ENCODE results near the gene ITM2B.
"Not testable (repeated sequence)": the region's sequence is repeated elsewhere in the genome, so short reads cannot be mapped to it uniquely, and the experiment has no call there.

The ITM2B gene

DNA sequence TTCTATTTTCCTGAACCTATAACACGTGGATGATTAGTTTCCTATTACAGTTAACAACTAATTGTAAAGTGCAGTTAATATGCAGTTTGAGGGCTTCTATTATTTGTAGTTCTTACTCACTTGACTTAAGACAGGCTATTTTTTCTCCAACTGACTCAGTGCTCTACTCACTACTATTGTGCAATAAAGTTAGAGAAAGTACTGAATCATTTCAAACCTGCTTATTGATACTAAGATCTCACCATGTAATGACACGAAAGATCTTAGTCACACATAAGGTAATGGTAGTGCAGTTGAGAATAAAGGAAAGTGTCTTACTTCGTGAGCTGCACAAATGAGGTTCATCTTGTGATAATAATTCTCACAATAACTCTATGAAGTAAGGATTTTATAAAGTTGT, 22.8 kb upstream of the ITM2B start:
- no peak overlapping the region for H4K5ac ChIP-seq (ENCODE audit: low read length)
- no CpG with 5 or more reads among the region's 3 CpGs for WGBS (ENCODE audit: extremely low coverage, insufficient coverage, low lambda C conversion rate)
- no peak overlapping the region for H3K9ac ChIP-seq (ENCODE audit: low read length)
- H3K27me3 ChIP-seq (ENCODE audit: insufficient read depth, low read length, poor library complexity): no peaks in the 10 kb centered on the region
- no peaks in the 10 kb centered on the region for H3K4me1 ChIP-seq (ENCODE audit: control insufficient read depth, low read depth, low read length)
- no peak overlapping the region for H2AK5ac ChIP-seq (ENCODE audit: low read length)
- H3K79me2 ChIP-seq (ENCODE audit: control insufficient read depth, insufficient read depth, low read length): no peaks in the 10 kb centered on the region
- H3K56ac ChIP-seq (ENCODE audit: low read length): no peak overlapping the region
- H3K23ac ChIP-seq (ENCODE audit: low read length): no peak overlapping the region
- no peaks in the 10 kb centered on the region for H3K79me1 ChIP-seq (ENCODE audit: low read length)
- no peak overlapping the region for H4K8ac ChIP-seq (ENCODE audit: low read depth, low read length)
- H2BK120ac ChIP-seq (ENCODE audit: low read depth, low read length): no peak overlapping the region
- no peak overlapping the region for H3K4ac ChIP-seq (ENCODE audit: low read depth, low read length)
- no peak overlapping the region for H2BK15ac ChIP-seq (replicated peaks; ENCODE audit: low read depth)
- H2BK5ac ChIP-seq (ENCODE audit: low read length): no peak overlapping the region
- DNase-seq: no peak
- H3K36me3 ChIP-seq (ENCODE audit: control insufficient read depth, insufficient read depth, low read length): no peaks in the 10 kb centered on the region
- no peak overlapping the region for H3K4me2 ChIP-seq (ENCODE audit: low read length)
- H3K18ac ChIP-seq (ENCODE audit: low read length): no peak overlapping the region
- H3K4me3 ChIP-seq (ENCODE audit: low read length): no peak overlapping the region
- H3K27ac ChIP-seq (ENCODE audit: low read depth, low read length): no peak overlapping the region

GRCh38 chr13:48214519-48215121, 18.4 kb upstream of the ITM2B start:
- H2BK5ac ChIP-seq (ENCODE audit: low read length): no peak overlapping the region
- H2BK120ac ChIP-seq (ENCODE audit: low read depth, low read length): no peak overlapping the region
- no peak overlapping the region for H2AK5ac ChIP-seq (ENCODE audit: low read length)
- no peaks in the 10 kb centered on the region for H3K79me1 ChIP-seq (ENCODE audit: low read length)
- no peak overlapping the region for H2BK15ac ChIP-seq (replicated peaks; ENCODE audit: low read depth)
- no peak overlapping the region for H3K4me2 ChIP-seq (ENCODE audit: low read length)
- no peak for DNase-seq
- H4K8ac ChIP-seq (ENCODE audit: low read depth, low read length): no peak overlapping the region
- no peak overlapping the region for H3K27ac ChIP-seq (ENCODE audit: low read depth, low read length)
- H3K79me2 ChIP-seq (ENCODE audit: control insufficient read depth, insufficient read depth, low read length): no peaks in the 10 kb centered on the region
- H3K18ac ChIP-seq (ENCODE audit: low read length): no peak overlapping the region
- H3K4me3 ChIP-seq (ENCODE audit: low read length): no peak overlapping the region
- no CpG with 5 or more reads among the region's 1 CpG for WGBS (ENCODE audit: extremely low coverage, insufficient coverage, low lambda C conversion rate)
- no peak overlapping the region for H3K23ac ChIP-seq (ENCODE audit: low read length)
- H3K36me3 ChIP-seq (ENCODE audit: control insufficient read depth, insufficient read depth, low read length): no peaks in the 10 kb centered on the region
- no peaks in the 10 kb centered on the region for H3K4me1 ChIP-seq (ENCODE audit: control insufficient read depth, low read depth, low read length)
- no peaks in the 10 kb centered on the region for H3K27me3 ChIP-seq (ENCODE audit: insufficient read depth, low read length, poor library complexity)
- no peak overlapping the region for H3K4ac ChIP-seq (ENCODE audit: low read depth, low read length)
- no peak overlapping the region for H4K5ac ChIP-seq (ENCODE audit: low read length)
- no peak overlapping the region for H3K9ac ChIP-seq (ENCODE audit: low read length)
- H3K56ac ChIP-seq (ENCODE audit: low read length): no peak overlapping the region

- WGBS (ENCODE audit: extremely low coverage, insufficient coverage, low lambda C conversion rate): no CpG with 5 or more reads among the region's 1 CpG
Observed at GRCh38 chr13:48215511-48216203, 17.3 kb upstream of the ITM2B start.

GRCh38 chr13:48216204-48216711, 16.7 kb upstream of the ITM2B start:
- H3K27me3 ChIP-seq (ENCODE audit: insufficient read depth, low read length, poor library complexity): no peaks in the 10 kb centered on the region
- no peak overlapping the region for H2BK120ac ChIP-seq (ENCODE audit: low read depth, low read length)
- no peaks in the 10 kb centered on the region for H3K36me3 ChIP-seq (ENCODE audit: control insufficient read depth, insufficient read depth, low read length)
- WGBS (ENCODE audit: extremely low coverage, insufficient coverage, low lambda C conversion rate): no CpG with 5 or more reads among the region's 2 CpGs
- H3K4me2 ChIP-seq (ENCODE audit: low read length): no peak overlapping the region
- no peak overlapping the region for H3K18ac ChIP-seq (ENCODE audit: low read length)
- H4K5ac ChIP-seq (ENCODE audit: low read length): no peak overlapping the region
- no peak overlapping the region for H3K56ac ChIP-seq (ENCODE audit: low read length)
- H3K79me2 ChIP-seq (ENCODE audit: control insufficient read depth, insufficient read depth, low read length): no peaks in the 10 kb centered on the region
- no peaks in the 10 kb centered on the region for H3K4me1 ChIP-seq (ENCODE audit: control insufficient read depth, low read depth, low read length)
- H2BK15ac ChIP-seq (replicated peaks; ENCODE audit: low read depth): no peak overlapping the region
- no peaks in the 10 kb centered on the region for H3K79me1 ChIP-seq (ENCODE audit: low read length)
- H2AK5ac ChIP-seq (ENCODE audit: low read length): no peak overlapping the region
- H2BK5ac ChIP-seq (ENCODE audit: low read length): no peak overlapping the region
- no peak overlapping the region for H3K4me3 ChIP-seq (ENCODE audit: low read length)
- DNase-seq: peak; percentile 37
- H3K4ac ChIP-seq (ENCODE audit: low read depth, low read length): no peak overlapping the region
- H3K27ac ChIP-seq (ENCODE audit: low read depth, low read length): no peak overlapping the region
- H3K23ac ChIP-seq (ENCODE audit: low read length): no peak overlapping the region
- no peak overlapping the region for H3K9ac ChIP-seq (ENCODE audit: low read length)
- H4K8ac ChIP-seq (ENCODE audit: low read depth, low read length): no peak overlapping the region

More at GRCh38 chr13:48215511-48216203, 17.3 kb upstream of the ITM2B start:
- H3K27me3 ChIP-seq (ENCODE audit: insufficient read depth, low read length, poor library complexity); H3K4me3 ChIP-seq (ENCODE audit: low read length); H4K5ac ChIP-seq (ENCODE audit: low read length); H4K8ac ChIP-seq (ENCODE audit: low read depth, low read length); H3K23ac ChIP-seq (ENCODE audit: low read length); H2BK120ac ChIP-seq (ENCODE audit: low read depth, low read length); H3K9ac ChIP-seq (ENCODE audit: low read length); H3K27ac ChIP-seq (ENCODE audit: low read depth, low read length); H2BK15ac ChIP-seq (replicated peaks; ENCODE audit: low read depth); H3K56ac ChIP-seq (ENCODE audit: low read length); DNase-seq; H2AK5ac ChIP-seq (ENCODE audit: low read length); H3K79me2 ChIP-seq (ENCODE audit: control insufficient read depth, insufficient read depth, low read length); H3K4me1 ChIP-seq (ENCODE audit: control insufficient read depth, low read depth, low read length); H3K79me1 ChIP-seq (ENCODE audit: low read length); H3K4ac ChIP-seq (ENCODE audit: low read depth, low read length); H3K36me3 ChIP-seq (ENCODE audit: control insufficient read depth, insufficient read depth, low read length); H2BK5ac ChIP-seq (ENCODE audit: low read length); H3K4me2 ChIP-seq (ENCODE audit: low read length); H3K18ac ChIP-seq (ENCODE audit: low read length): not testable (repeated sequence)

DNA sequence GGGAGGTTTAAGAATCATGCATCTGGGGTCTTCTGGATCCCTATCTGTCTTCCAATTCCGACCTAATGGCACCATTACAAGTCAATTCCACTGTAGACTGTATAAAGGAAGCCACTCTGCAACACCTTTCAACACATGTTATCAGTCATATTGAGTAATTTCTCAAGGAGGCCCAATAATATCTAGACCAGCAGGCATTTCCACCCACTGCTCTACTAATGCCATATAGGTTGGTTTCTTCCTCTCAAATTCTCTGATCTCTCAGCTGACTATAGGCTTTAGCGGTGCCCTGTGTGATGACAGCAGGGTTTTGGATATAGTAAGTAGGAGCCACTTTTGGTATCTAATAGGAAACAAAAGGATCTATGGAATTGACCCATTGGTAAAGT, 12.4 kb upstream of the ITM2B start:
- H3K23ac ChIP-seq (ENCODE audit: low read length): no peak overlapping the region
- no peak overlapping the region for H3K27ac ChIP-seq (ENCODE audit: low read depth, low read length)
- no peak overlapping the region for H3K4me3 ChIP-seq (ENCODE audit: low read length)
- no peak overlapping the region for H2BK120ac ChIP-seq (ENCODE audit: low read depth, low read length)
- no peak overlapping the region for H4K8ac ChIP-seq (ENCODE audit: low read depth, low read length)
- no peaks in the 10 kb centered on the region for H3K79me2 ChIP-seq (ENCODE audit: control insufficient read depth, insufficient read depth, low read length)
- WGBS (ENCODE audit: extremely low coverage, insufficient coverage, low lambda C conversion rate): no CpG with 5 or more reads among the region's 2 CpGs
- H3K4me2 ChIP-seq (ENCODE audit: low read length): no peak overlapping the region
- H3K36me3 ChIP-seq (ENCODE audit: control insufficient read depth, insufficient read depth, low read length): no peaks in the 10 kb centered on the region
- no peaks in the 10 kb centered on the region for H3K27me3 ChIP-seq (ENCODE audit: insufficient read depth, low read length, poor library complexity)
- H4K5ac ChIP-seq (ENCODE audit: low read length): no peak overlapping the region
- no peak overlapping the region for H2AK5ac ChIP-seq (ENCODE audit: low read length)
- H3K79me1 ChIP-seq (ENCODE audit: low read length): no peaks in the 10 kb centered on the region
- H3K18ac ChIP-seq (ENCODE audit: low read length): no peak overlapping the region
- no peaks in the 10 kb centered on the region for H3K4me1 ChIP-seq (ENCODE audit: control insufficient read depth, low read depth, low read length)
- H2BK15ac ChIP-seq (replicated peaks; ENCODE audit: low read depth): no peak overlapping the region
- no peak for DNase-seq
- H2BK5ac ChIP-seq (ENCODE audit: low read length): no peak overlapping the region
- no peak overlapping the region for H3K56ac ChIP-seq (ENCODE audit: low read length)
- no peak overlapping the region for H3K9ac ChIP-seq (ENCODE audit: low read length)
- no peak overlapping the region for H3K4ac ChIP-seq (ENCODE audit: low read depth, low read length)
